MCF 10A (cell line): ENCODE measurements around the gene PLEKHA1. TPM values are rescaled to one million over a fixed set of nuclear protein-coding genes. Genes with fewer than 3 reads are reported as not detected.

Source experiments
- BruUV-seq: library from RNA; stranded (reverse); fragments of 400-500 nt; replicated peaks from 2 replicates; lab custom pipeline; 2021; lab: Mats Ljungman, UMichigan
- CTCF ChIA-PET: fragments of 300-600 bp; sonication (Branson Sonifier 250); formaldehyde crosslinking; extraction: SDS; loops from one replicate; lab custom pipeline; 2021; ENCODE audit warnings: antibody characterized with exemption, inconsistent platforms; lab: Yijun Ruan, JAX
- POLR2A ChIA-PET: fragments of 300-600, 350-650 bp; sonication (Branson Sonifier 250); formaldehyde crosslinking; extraction: SDS; loops from one replicate; lab custom pipeline; 2020; ENCODE audit warnings: antibody characterized with exemption, inconsistent platforms; lab: Yijun Ruan, JAX
- DNase-seq: peaks from one replicate; pipeline ENCODE4 v3.0.0-alpha.2; 2018; ENCODE audit not compliant: unreplicated experiment
- H3K27ac Mint-ChIP-seq: one replicate; pipeline ENCODE4 v1.8.0; 2022; ENCODE audit warnings: mild to moderate bottlenecking, low read depth, mixed read lengths; ENCODE audit not compliant: unreplicated experiment
- H3K27me3 Mint-ChIP-seq: one replicate; pipeline ENCODE4 v1.8.0; 2022; ENCODE audit warnings: mixed read lengths; ENCODE audit not compliant: insufficient read depth, unreplicated experiment
- H3K36me3 Mint-ChIP-seq: one replicate; pipeline ENCODE4 v1.8.0; 2022; ENCODE audit warnings: mild to moderate bottlenecking, moderate library complexity, mixed read lengths; ENCODE audit not compliant: insufficient read depth, unreplicated experiment
- H3K4me1 Mint-ChIP-seq: one replicate; pipeline ENCODE4 v1.8.0; 2022; ENCODE audit warnings: mixed read lengths; ENCODE audit not compliant: insufficient read depth, unreplicated experiment
- H3K4me3 Mint-ChIP-seq: one replicate; pipeline ENCODE4 v1.8.0; 2022; ENCODE audit warnings: mild to moderate bottlenecking, moderate library complexity, mixed read lengths; ENCODE audit not compliant: unreplicated experiment
- H3K9me3 Mint-ChIP-seq: one replicate; pipeline ENCODE4 v1.8.0; 2022; ENCODE audit warnings: mixed read lengths; ENCODE audit not compliant: unreplicated experiment
- intact Hi-C: fragments of 100-400 bp; cut with micrococcal nuclease; formaldehyde crosslinking; loops from 2 replicates; pipeline ENCODE4 v1.14.1; 2022
- total RNA-seq: library from RNA; stranded (reverse); gene quantifications from 2 replicates; pipeline ENCODE4 v1.2.3, GENCODE V29; 2022
- TF ChIP-seq, protein P1 (sequence below): fragments of 200-600 bp; IDR thresholded peaks from one replicate; pipeline ENCODE4 v1.8.0; 2022; ENCODE audit warnings: antibody characterized with exemption, mild to moderate bottlenecking; ENCODE audit not compliant: unreplicated experiment

Gene PLEKHA1
- total RNA-seq, 1 experiment from 2014 or later = 55.8 TPM

DNA sequence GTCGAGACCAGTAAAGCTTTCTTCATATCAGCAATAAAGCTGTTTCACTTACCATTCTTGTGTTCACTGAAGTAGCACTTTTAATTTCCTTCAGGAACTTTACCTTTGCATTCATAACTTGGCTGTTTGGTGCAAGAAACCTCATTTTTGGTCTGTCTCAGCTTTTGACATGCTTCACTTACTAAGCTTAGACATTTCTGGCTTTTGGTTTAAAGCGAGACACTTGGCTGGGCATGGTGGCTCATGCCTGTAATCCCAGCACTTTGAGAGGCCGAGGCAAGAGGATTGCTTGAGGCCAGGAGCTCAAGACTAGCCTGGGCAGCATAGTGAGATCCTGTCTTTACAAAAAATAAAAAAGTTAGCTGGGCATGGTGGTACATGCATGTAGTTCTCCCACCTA, 15.8 kb downstream of the PLEKHA1 start:
- POLR2A ChIA-PET = interaction anchor here (1.2 to 3.4 kb wide), 3 partner anchors 16 to 51 kb away, joined by 3 to 22 read pairs (median 4); partner anchors contain the start of gene PLEKHA1
- H3K4me3 Mint-ChIP-seq = no peak overlapping the region
- TF ChIP-seq, protein P1, sequence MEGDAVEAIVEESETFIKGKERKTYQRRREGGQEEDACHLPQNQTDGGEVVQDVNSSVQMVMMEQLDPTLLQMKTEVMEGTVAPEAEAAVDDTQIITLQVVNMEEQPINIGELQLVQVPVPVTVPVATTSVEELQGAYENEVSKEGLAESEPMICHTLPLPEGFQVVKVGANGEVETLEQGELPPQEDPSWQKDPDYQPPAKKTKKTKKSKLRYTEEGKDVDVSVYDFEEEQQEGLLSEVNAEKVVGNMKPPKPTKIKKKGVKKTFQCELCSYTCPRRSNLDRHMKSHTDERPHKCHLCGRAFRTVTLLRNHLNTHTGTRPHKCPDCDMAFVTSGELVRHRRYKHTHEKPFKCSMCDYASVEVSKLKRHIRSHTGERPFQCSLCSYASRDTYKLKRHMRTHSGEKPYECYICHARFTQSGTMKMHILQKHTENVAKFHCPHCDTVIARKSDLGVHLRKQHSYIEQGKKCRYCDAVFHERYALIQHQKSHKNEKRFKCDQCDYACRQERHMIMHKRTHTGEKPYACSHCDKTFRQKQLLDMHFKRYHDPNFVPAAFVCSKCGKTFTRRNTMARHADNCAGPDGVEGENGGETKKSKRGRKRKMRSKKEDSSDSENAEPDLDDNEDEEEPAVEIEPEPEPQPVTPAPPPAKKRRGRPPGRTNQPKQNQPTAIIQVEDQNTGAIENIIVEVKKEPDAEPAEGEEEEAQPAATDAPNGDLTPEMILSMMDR = no peak
- no TSS peak for BruUV-seq
- intact Hi-C loops = no loop called here
- CTCF ChIA-PET = interaction anchor here (0.5 to 1.2 kb wide), 6 partner anchors 15 to 372 kb away, joined by 3 to 6 read pairs (median 3); partner anchors contain the start of gene PLEKHA1
- peaks cover 18% of the 10 kb centered on the region for H3K4me1 Mint-ChIP-seq
- H3K27me3 Mint-ChIP-seq = no peaks in the 10 kb centered on the region
- H3K9me3 Mint-ChIP-seq = peaks cover 6% of the 10 kb centered on the region
- no peak for DNase-seq
- no peak overlapping the region for H3K27ac Mint-ChIP-seq
- H3K36me3 Mint-ChIP-seq = peaks cover 30% of the 10 kb centered on the region

DNA sequence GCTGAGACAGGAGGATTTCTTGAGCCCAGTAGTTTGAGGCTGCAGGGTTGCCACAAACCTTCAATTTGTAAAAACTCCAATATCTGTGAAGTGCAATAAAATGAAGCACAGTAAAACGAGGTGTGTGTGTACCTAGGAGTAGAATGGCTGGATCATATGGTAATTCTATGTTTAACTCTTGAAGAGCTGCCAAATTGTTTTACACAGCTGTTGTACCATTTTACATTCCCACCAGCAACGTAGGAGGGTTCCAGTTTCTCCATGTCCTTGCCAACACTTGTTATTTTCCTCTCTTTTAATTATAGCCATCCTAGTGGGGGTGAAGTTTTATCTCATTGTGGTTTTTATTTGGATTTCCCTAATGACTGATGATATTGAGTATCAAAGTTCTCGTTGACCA, 16.2 kb downstream of the PLEKHA1 start:
- BruUV-seq = no TSS peak
- TF ChIP-seq, protein P1 = no peak
- Mint-ChIP-seq H3K4me3 (no peak overlapping the region), H3K4me1 (peaks cover 18% of the 10 kb centered on the region), H3K36me3 (peaks cover 33% of the 10 kb centered on the region), H3K27me3 (no peaks in the 10 kb centered on the region), H3K27ac (no peak overlapping the region), H3K9me3 (peaks cover 6% of the 10 kb centered on the region)
- intact Hi-C loops = no loop called here
- CTCF ChIA-PET = interaction anchor here (0.5 to 1.2 kb wide), 3 partner anchors 19 to 91 kb away, joined by 3 to 4 read pairs (median 3); no protein-coding TSS in a partner anchor
- POLR2A ChIA-PET = interaction anchor here (1.2 to 3.4 kb wide), 3 partner anchors 17 to 51 kb away, joined by 3 to 22 read pairs (median 4); partner anchors contain the start of gene PLEKHA1
- no peak for DNase-seq

DNA sequence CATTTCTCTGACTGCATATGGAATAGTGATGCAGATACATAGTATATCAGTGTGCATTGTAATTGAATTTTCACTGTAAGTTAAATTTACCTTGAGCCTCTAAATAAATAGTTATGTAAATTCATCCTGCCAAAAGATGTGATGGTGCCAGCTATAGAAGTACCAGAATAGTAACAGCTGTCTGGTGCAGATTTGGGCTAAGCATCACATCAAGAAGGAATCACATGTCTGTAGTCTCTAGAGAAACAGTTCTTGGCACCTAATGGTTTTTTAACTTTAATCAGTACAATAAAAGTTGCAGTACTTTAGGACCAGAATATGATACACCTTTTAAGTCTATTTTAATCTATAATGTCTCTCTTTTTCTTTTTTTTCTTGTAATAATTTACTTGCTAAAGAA, 17.4 kb downstream of the PLEKHA1 start:
- H3K4me1 Mint-ChIP-seq = peaks cover 18% of the 10 kb centered on the region
- BruUV-seq = no TSS peak
- no peak overlapping the region for H3K27ac Mint-ChIP-seq

DNA sequence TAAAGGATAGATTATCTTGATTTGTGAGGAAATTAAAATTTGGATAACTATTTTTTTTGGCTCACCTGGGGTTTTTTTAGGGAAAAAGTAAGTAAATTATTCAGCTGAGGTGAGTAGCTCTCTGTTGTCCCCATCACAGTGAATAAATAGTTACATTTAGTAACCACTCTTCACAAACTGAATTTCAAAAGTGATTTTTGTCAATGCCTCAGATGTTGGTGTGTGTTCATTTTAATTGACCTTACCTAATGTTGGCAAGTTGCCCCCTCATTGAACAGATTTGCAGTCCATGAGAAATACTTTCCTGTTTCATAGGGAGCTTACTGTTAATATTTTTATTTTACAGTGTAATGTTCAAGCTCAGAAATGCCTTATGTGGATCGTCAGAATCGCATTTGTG, 18.3 kb downstream of the PLEKHA1 start:
- TF ChIP-seq, protein P1 = no peak
- H3K27ac Mint-ChIP-seq = no peak overlapping the region
- no peak overlapping the region for H3K4me3 Mint-ChIP-seq
- intact Hi-C loops = no loop called here
- H3K9me3 Mint-ChIP-seq = peaks cover under 1% of the 10 kb centered on the region
- ChIA-PET CTCF (no interaction called here), POLR2A (interaction anchor here (1.4 kb wide), 1 partner anchor 18 kb away, joined by 7 read pairs; the partner anchor contains the start of gene PLEKHA1)
- no peak for DNase-seq
- H3K4me1 Mint-ChIP-seq = peaks cover 16% of the 10 kb centered on the region
- peaks cover 52% of the 10 kb centered on the region for H3K36me3 Mint-ChIP-seq
- no TSS peak for BruUV-seq
- H3K27me3 Mint-ChIP-seq = no peaks in the 10 kb centered on the region

More for the DNA sequence above, 17.4 kb downstream of the PLEKHA1 start:
- POLR2A ChIA-PET = interaction anchor here (3.4 kb wide), 1 partner anchor 18 kb away, joined by 22 read pairs; the partner anchor contains the start of gene PLEKHA1
- no peak for DNase-seq
- intact Hi-C loops = no loop called here
- H3K36me3 Mint-ChIP-seq = peaks cover 42% of the 10 kb centered on the region
- TF ChIP-seq, protein P1 = no peak
- peaks cover 6% of the 10 kb centered on the region for H3K9me3 Mint-ChIP-seq
- no peak overlapping the region for H3K4me3 Mint-ChIP-seq
- no peaks in the 10 kb centered on the region for H3K27me3 Mint-ChIP-seq
- CTCF ChIA-PET = interaction anchor here (0.7 kb wide), 1 partner anchor 707 kb away, joined by 4 read pairs; no protein-coding TSS in a partner anchor
